ENCODE results near the gene AKAP13.

The AKAP13 gene

GRCh38 chr15:85595804-85596536 lies 215.6 kb downstream of the AKAP13 start:
- Histone ChIP-seq H3K27ac (ENCODE audit: low read depth, low read length) (no peak overlapping the region), H3K9me2 (replicated peaks; ENCODE audit: insufficient read depth, low read length) (no peaks in the 10 kb centered on the region), H3K4me3 (ENCODE audit: insufficient read depth, low read length, poor library complexity, severe bottlenecking) (no peak overlapping the region), H3K36me3 (ENCODE audit: low read length) (peaks cover 16% of the 10 kb centered on the region; the same call in 1 of the 2 replicates), H3K4me2 (ENCODE audit: low read depth, low read length, poor library complexity, severe bottlenecking) (no peak overlapping the region), H3K79me2 (ENCODE audit: insufficient read depth, low read length) (peaks cover 74% of the 10 kb centered on the region), H3K9ac (ENCODE audit: low read length) (no peak overlapping the region), H3K27me3 (ENCODE audit: low read length) (no peaks in the 10 kb centered on the region), H3F3A (ENCODE audit: insufficient read depth) (no peaks in the 10 kb centered on the region), H3K9me3 (ENCODE audit: insufficient read depth, low read length) (no peaks in the 10 kb centered on the region), H2AFZ (ENCODE audit: low read depth, low read length, severe bottlenecking) (no peak overlapping the region), H4K20me1 (ENCODE audit: low read depth, low read length) (0 out of 2 replicates have a peak, but pooled peaks cover 6% of the 10 kb centered on the region)
- TF ChIP-seq CTCF (IDR thresholded peaks at IDR 0.05; ENCODE audit: insufficient read depth, low read length, poor library complexity, severe bottlenecking): no peak
- TF ChIP-seq EZH2phosphoT487 (conservative IDR thresholded peaks at IDR 0.05; ENCODE audit: low read length): no peak

- no peak overlapping the region for H3K27ac ChIP-seq (ENCODE audit: low read depth, low read length)
- H3K79me2 ChIP-seq (ENCODE audit: insufficient read depth, low read length): peaks cover 64% of the 10 kb centered on the region
- no peaks in the 10 kb centered on the region for H3F3A ChIP-seq (ENCODE audit: insufficient read depth)
- H3K9ac ChIP-seq (ENCODE audit: low read length): no peak overlapping the region
- H3K9me3 ChIP-seq (ENCODE audit: insufficient read depth, low read length): no peaks in the 10 kb centered on the region
- peaks cover 14% of the 10 kb centered on the region; the same call in 1 of the 2 replicates for H3K36me3 ChIP-seq (ENCODE audit: low read length)
- no peak overlapping the region for H3K4me2 ChIP-seq (ENCODE audit: low read depth, low read length, poor library complexity, severe bottlenecking)
- TF ChIP-seq CTCF (IDR thresholded peaks at IDR 0.05; ENCODE audit: insufficient read depth, low read length, poor library complexity, severe bottlenecking) (no peak), EZH2phosphoT487 (conservative IDR thresholded peaks at IDR 0.05; ENCODE audit: low read length) (no peak)
- H4K20me1 ChIP-seq (ENCODE audit: low read depth, low read length): 0 out of 2 replicates have a peak, but pooled peaks cover 4% of the 10 kb centered on the region
- no peaks in the 10 kb centered on the region for H3K9me2 ChIP-seq (replicated peaks; ENCODE audit: insufficient read depth, low read length)
- H3K4me3 ChIP-seq (ENCODE audit: insufficient read depth, low read length, poor library complexity, severe bottlenecking): no peak overlapping the region
- no peak overlapping the region for H2AFZ ChIP-seq (ENCODE audit: low read depth, low read length, severe bottlenecking)
- no peaks in the 10 kb centered on the region for H3K27me3 ChIP-seq (ENCODE audit: low read length)
These were observed 216.9 kb downstream of the AKAP13 start for GRCh38 chr15:85597155-85597815.

GRCh38 chr15:85598219-85598618 lies 217.8 kb downstream of the AKAP13 start:
- Histone ChIP-seq H3K4me2 (ENCODE audit: low read depth, low read length, poor library complexity, severe bottlenecking) (no peak overlapping the region), H2AFZ (ENCODE audit: low read depth, low read length, severe bottlenecking) (no peak overlapping the region), H3K9ac (ENCODE audit: low read length) (no peak overlapping the region), H3K4me3 (ENCODE audit: insufficient read depth, low read length, poor library complexity, severe bottlenecking) (no peak overlapping the region), H3K9me2 (replicated peaks; ENCODE audit: insufficient read depth, low read length) (no peaks in the 10 kb centered on the region), H4K20me1 (ENCODE audit: low read depth, low read length) (0 out of 2 replicates have a peak, but pooled peaks cover 4% of the 10 kb centered on the region), H3K27me3 (ENCODE audit: low read length) (no peaks in the 10 kb centered on the region), H3K79me2 (ENCODE audit: insufficient read depth, low read length) (peaks cover 60% of the 10 kb centered on the region), H3K36me3 (ENCODE audit: low read length) (peaks cover 15% of the 10 kb centered on the region; the same call in 1 of the 2 replicates), H3F3A (ENCODE audit: insufficient read depth) (no peaks in the 10 kb centered on the region), H3K9me3 (ENCODE audit: insufficient read depth, low read length) (no peaks in the 10 kb centered on the region), H3K27ac (ENCODE audit: low read depth, low read length) (no peak overlapping the region)
- TF ChIP-seq EZH2phosphoT487 (conservative IDR thresholded peaks at IDR 0.05; ENCODE audit: low read length) (no peak), CTCF (IDR thresholded peaks at IDR 0.05; ENCODE audit: insufficient read depth, low read length, poor library complexity, severe bottlenecking) (no peak)

Data from SU-DHL-6 (cell line).